GM23338 (cell line): ENCODE measurements around the gene SLCO4A1. TPM values are rescaled to one million over a fixed set of nuclear protein-coding genes. Genes with fewer than 3 reads are reported as not detected.

Experiments used
- ATAC-seq: fragments of 200-7000 bp; cut with Tn5 transposase; 3 replicates; pipeline ENCODE4 v1.9.1; 2020
- DNase-seq: peaks from one replicate; pipeline ENCODE4 v3.0.0-alpha.2; 2015; ENCODE audit warnings: low spot score
- H2AFZ ChIP-seq: fragments of 200-600 bp; sonication (generic); 2 replicates; pipeline ENCODE4 v1.8.0; 2016; ENCODE audit warnings: antibody characterized with exemption, mild to moderate bottlenecking, moderate library complexity
- H3F3A ChIP-seq: fragments of 200-600 bp; sonication (generic); replicated peaks from 2 replicates; pipeline ENCODE4 v1.8.0; 2017; ENCODE audit warnings: antibody characterized with exemption, mixed run types, low read depth
- H3K27ac ChIP-seq: fragments of 200-600 bp; sonication (generic); 2 replicates; pipeline ENCODE4 v1.6.1; 2016; ENCODE audit warnings: low read depth
- H3K27me3 ChIP-seq: fragments of 200-600 bp; sonication (generic); 2 replicates; pipeline ENCODE4 v1.8.0; 2016; ENCODE audit warnings: mild to moderate bottlenecking, mixed run types, moderate library complexity; ENCODE audit not compliant: insufficient read depth
- H3K36me3 ChIP-seq: fragments of 200-600 bp; sonication (generic); 2 replicates; pipeline ENCODE4 v1.8.0; 2016; ENCODE audit warnings: mild to moderate bottlenecking; ENCODE audit not compliant: insufficient read depth
- H3K4me1 ChIP-seq: fragments of 200-600 bp; sonication (generic); 2 replicates; pipeline ENCODE4 v1.8.0; 2016; ENCODE audit warnings: mild to moderate bottlenecking, moderate library complexity; ENCODE audit not compliant: insufficient read depth
- H3K4me2 ChIP-seq: fragments of 200-600 bp; sonication (generic); 2 replicates; pipeline ENCODE4 v1.7.1; 2017; ENCODE audit warnings: mixed run types
- H3K4me3 ChIP-seq: fragments of 200-600 bp; sonication (generic); 2 replicates; pipeline ENCODE4 v1.6.1; 2016; ENCODE audit warnings: mixed run types
- H3K79me2 ChIP-seq: fragments of 200-600 bp; sonication (generic); replicated peaks from 2 replicates; pipeline ENCODE4 v1.8.0; 2017; ENCODE audit warnings: mild to moderate bottlenecking; ENCODE audit not compliant: insufficient read depth
- H3K9me2 ChIP-seq: fragments of 200-600 bp; sonication (generic); 2 replicates; pipeline ENCODE4 v1.8.0; 2017; ENCODE audit not compliant: insufficient read depth
- H4K20me1 ChIP-seq: fragments of 200-600 bp; sonication (generic); replicated peaks from 2 replicates; pipeline ENCODE4 v1.8.0; 2017; ENCODE audit warnings: mild to moderate bottlenecking; ENCODE audit not compliant: insufficient read depth
- H3K27ac Mint-ChIP-seq: 2 replicates; pipeline ENCODE4 v1.8.0; 2020; ENCODE audit warnings: inconsistent platforms, mild to moderate bottlenecking, moderate library complexity, mixed read lengths
- H3K27me3 Mint-ChIP-seq: 3 replicates; pipeline ENCODE4 v1.8.0; 2022; ENCODE audit warnings: low read depth, mild to moderate bottlenecking, moderate library complexity, mixed read lengths, inconsistent platforms; ENCODE audit not compliant: insufficient read depth, poor library complexity
- H3K36me3 Mint-ChIP-seq: 3 replicates; pipeline ENCODE4 v1.8.0; 2021; ENCODE audit warnings: low read depth, mild to moderate bottlenecking, inconsistent platforms, moderate library complexity, mixed read lengths
- H3K4me1 Mint-ChIP-seq: 3 replicates; pipeline ENCODE4 v1.8.0; 2020; ENCODE audit warnings: mild to moderate bottlenecking, inconsistent platforms, mixed read lengths
- H3K4me3 Mint-ChIP-seq: 3 replicates; pipeline ENCODE4 v1.8.0; 2021; ENCODE audit warnings: moderate library complexity, mild to moderate bottlenecking, inconsistent platforms, mixed read lengths
- H3K9me3 Mint-ChIP-seq: 3 replicates; pipeline ENCODE4 v1.8.0; 2020; ENCODE audit warnings: moderate library complexity, mild to moderate bottlenecking, inconsistent platforms, mixed read lengths
- CREB1 ChIP-seq: fragments of 250-450 bp; sonication (Bioruptor Pico); IDR thresholded peaks from 2 replicates; pipeline ENCODE4 v1.5.0; 2020; ENCODE audit warnings: low read depth, mild to moderate bottlenecking, moderate library complexity
- EZH2 ChIP-seq: fragments of 200-600 bp; sonication (generic); IDR thresholded peaks from one replicate; pipeline ENCODE4 v1.8.0; 2017; ENCODE audit warnings: antibody characterized with exemption, mild to moderate bottlenecking, low read depth; ENCODE audit not compliant: unreplicated experiment
- EZH2phosphoT487 ChIP-seq: fragments of 200-600 bp; sonication (generic); IDR thresholded peaks from one replicate; pipeline ENCODE4 v1.8.1; 2018; ENCODE audit warnings: antibody characterized with exemption; ENCODE audit not compliant: unreplicated experiment
- JUNB ChIP-seq: IDR thresholded peaks from one replicate; pipeline ENCODE4 v1.6.1; 2016; ENCODE audit warnings: antibody characterized with exemption; ENCODE audit not compliant: unreplicated experiment
- NANOG ChIP-seq: IDR thresholded peaks from 2 replicates; pipeline ENCODE4 v1.6.1; 2016; ENCODE audit warnings: antibody characterized with exemption, borderline replicate concordance
- POLR2AphosphoS5 ChIP-seq: IDR thresholded peaks from 2 replicates; pipeline ENCODE4 v1.6.1; 2016; ENCODE audit warnings: antibody characterized with exemption, low read depth
- STAT1 ChIP-seq: IDR thresholded peaks from one replicate; pipeline ENCODE4 v1.6.1; 2016; ENCODE audit warnings: antibody characterized with exemption; ENCODE audit not compliant: unreplicated experiment
- ZNF114 ChIP-seq: fragments of 250-450 bp; sonication (Bioruptor Pico); IDR thresholded peaks from 2 replicates; pipeline ENCODE4 v1.5.0; 2020; ENCODE audit warnings: mild to moderate bottlenecking, moderate library complexity
- ZNF331 ChIP-seq: fragments of 250-450 bp; sonication (Bioruptor Pico); IDR thresholded peaks from 2 replicates; pipeline ENCODE4 v1.5.0; 2020; ENCODE audit warnings: low read depth, mild to moderate bottlenecking, moderate library complexity
- polyA plus RNA-seq: library from polyadenylated mRNA; unstranded; fragments of >200 nt; fragmentation: Nextera tagmentation; extraction: Ambion mirVana; gene quantifications from 2 replicates; pipeline ENCODE4 v1.2.1, GENCODE V29; 2016
- total RNA-seq: library from RNA; depleted of rRNA; stranded (reverse); fragments of >200 nt; shearing (Covaris generic); gene quantifications from 2 replicates; pipeline ENCODE4 v1.2.3, GENCODE V29; 2014
- TF ChIP-seq, protein P1 (sequence below): IDR thresholded peaks from 2 replicates; pipeline ENCODE4 v1.6.1; 2016; ENCODE audit warnings: antibody characterized with exemption
- TF ChIP-seq, protein P2 (sequence below): IDR thresholded peaks from one replicate; pipeline ENCODE4 v1.6.1; 2018; ENCODE audit warnings: antibody characterized with exemption; ENCODE audit not compliant: unreplicated experiment
- TF ChIP-seq, protein P3 (sequence below), 2 experiments: fragments of 200-600 bp in 1 of 2; sonication (generic) in 1 of 2; conservative IDR thresholded peaks; 2 replicates each; pipeline versions ENCODE4 v1.5.1 to v1.6.1; 2016 to 2017; ENCODE audit warnings: antibody characterized with exemption in 2 of 2, low read depth in 2 of 2, mild to moderate bottlenecking in 2 of 2, moderate library complexity in 1 of 2
- TF ChIP-seq, protein P4 (sequence below): fragments of 250-450 bp; sonication (Bioruptor Pico); IDR thresholded peaks from 2 replicates; pipeline ENCODE4 v1.5.0; 2020; ENCODE audit warnings: mild to moderate bottlenecking, moderate library complexity

SLCO4A1 gene
- total and polyA plus RNA-seq, 2 experiments from 2014 or later, result 28.5 to 41.6 TPM

DNA sequence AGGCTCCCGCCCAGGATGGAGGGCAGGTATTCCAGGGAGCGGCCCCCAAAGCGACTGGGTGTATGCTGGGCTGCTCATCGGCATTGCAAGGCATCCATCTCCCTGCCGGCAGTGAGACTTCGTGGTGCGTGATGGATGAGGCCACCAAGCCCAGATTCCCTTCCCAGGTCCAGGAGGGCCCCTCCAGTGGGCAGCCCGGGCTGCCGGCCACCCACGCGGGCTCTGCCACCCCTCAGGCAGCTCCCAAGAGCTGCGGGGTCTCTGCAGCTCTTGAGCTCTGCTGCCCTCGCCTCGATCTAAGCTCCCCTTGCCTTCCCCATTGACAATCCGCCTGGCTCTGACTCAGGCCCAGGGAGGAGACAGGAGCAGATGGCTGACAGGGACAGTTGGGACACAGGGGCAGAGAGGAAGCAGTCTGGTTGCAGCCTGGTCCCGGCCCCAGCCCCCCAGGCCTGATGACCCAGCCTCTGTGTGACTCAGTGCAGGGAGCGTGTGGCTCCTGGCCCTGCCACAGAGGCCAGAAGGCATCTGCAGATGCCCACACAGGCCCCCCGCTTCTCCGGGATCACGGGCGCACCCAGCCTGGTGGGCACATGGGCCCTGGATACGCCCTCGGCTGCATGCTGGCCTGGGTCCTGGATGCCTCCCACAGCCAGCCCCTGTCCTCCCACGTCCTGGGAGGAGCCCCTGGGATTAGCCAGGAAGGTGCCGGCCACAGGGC, 33.0 kb downstream of the SLCO4A1 start:
- Histone ChIP-seq H3K27me3 (no peaks in the 10 kb centered on the region), H3K4me2 (no peak overlapping the region), H4K20me1 (no peaks in the 10 kb centered on the region), H3K79me2 (no peaks in the 10 kb centered on the region), H3F3A (no peaks in the 10 kb centered on the region), H3K36me3 (no peaks in the 10 kb centered on the region), H3K4me1 (no peaks in the 10 kb centered on the region), H3K4me3 (no peak overlapping the region), H3K27ac (no peak overlapping the region), H2AFZ (no peak overlapping the region), H3K9me2 (no peaks in the 10 kb centered on the region)
- Mint-ChIP-seq H3K27ac (0 out of 2 replicates have a peak overlapping the region, but pooled peaks have one; percentile 60), H3K36me3 (peaks cover 2% of the 10 kb centered on the region; the same call in 1 of the 3 replicates), H3K4me1 (peaks cover 5% of the 10 kb centered on the region; the same call in 1 of the 3 replicates), H3K27me3 (peaks cover 5% of the 10 kb centered on the region), H3K4me3 (no peak overlapping the region), H3K9me3 (peaks cover 9% of the 10 kb centered on the region; the same call in 2 of the 3 replicates)
- TF ChIP-seq, protein P1, sequence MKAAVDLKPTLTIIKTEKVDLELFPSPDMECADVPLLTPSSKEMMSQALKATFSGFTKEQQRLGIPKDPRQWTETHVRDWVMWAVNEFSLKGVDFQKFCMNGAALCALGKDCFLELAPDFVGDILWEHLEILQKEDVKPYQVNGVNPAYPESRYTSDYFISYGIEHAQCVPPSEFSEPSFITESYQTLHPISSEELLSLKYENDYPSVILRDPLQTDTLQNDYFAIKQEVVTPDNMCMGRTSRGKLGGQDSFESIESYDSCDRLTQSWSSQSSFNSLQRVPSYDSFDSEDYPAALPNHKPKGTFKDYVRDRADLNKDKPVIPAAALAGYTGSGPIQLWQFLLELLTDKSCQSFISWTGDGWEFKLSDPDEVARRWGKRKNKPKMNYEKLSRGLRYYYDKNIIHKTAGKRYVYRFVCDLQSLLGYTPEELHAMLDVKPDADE, result no peak
- TF ChIP-seq NANOG, result no peak
- TF ChIP-seq, protein P2, sequence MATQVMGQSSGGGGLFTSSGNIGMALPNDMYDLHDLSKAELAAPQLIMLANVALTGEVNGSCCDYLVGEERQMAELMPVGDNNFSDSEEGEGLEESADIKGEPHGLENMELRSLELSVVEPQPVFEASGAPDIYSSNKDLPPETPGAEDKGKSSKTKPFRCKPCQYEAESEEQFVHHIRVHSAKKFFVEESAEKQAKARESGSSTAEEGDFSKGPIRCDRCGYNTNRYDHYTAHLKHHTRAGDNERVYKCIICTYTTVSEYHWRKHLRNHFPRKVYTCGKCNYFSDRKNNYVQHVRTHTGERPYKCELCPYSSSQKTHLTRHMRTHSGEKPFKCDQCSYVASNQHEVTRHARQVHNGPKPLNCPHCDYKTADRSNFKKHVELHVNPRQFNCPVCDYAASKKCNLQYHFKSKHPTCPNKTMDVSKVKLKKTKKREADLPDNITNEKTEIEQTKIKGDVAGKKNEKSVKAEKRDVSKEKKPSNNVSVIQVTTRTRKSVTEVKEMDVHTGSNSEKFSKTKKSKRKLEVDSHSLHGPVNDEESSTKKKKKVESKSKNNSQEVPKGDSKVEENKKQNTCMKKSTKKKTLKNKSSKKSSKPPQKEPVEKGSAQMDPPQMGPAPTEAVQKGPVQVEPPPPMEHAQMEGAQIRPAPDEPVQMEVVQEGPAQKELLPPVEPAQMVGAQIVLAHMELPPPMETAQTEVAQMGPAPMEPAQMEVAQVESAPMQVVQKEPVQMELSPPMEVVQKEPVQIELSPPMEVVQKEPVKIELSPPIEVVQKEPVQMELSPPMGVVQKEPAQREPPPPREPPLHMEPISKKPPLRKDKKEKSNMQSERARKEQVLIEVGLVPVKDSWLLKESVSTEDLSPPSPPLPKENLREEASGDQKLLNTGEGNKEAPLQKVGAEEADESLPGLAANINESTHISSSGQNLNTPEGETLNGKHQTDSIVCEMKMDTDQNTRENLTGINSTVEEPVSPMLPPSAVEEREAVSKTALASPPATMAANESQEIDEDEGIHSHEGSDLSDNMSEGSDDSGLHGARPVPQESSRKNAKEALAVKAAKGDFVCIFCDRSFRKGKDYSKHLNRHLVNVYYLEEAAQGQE, result no peak
- TF ChIP-seq JUNB, result no peak
- no peak for TF ChIP-seq ZNF114 (CRISPR knock-in tag)
- no peak for TF ChIP-seq ZNF331 (CRISPR knock-in tag)
- TF ChIP-seq, protein P3, sequence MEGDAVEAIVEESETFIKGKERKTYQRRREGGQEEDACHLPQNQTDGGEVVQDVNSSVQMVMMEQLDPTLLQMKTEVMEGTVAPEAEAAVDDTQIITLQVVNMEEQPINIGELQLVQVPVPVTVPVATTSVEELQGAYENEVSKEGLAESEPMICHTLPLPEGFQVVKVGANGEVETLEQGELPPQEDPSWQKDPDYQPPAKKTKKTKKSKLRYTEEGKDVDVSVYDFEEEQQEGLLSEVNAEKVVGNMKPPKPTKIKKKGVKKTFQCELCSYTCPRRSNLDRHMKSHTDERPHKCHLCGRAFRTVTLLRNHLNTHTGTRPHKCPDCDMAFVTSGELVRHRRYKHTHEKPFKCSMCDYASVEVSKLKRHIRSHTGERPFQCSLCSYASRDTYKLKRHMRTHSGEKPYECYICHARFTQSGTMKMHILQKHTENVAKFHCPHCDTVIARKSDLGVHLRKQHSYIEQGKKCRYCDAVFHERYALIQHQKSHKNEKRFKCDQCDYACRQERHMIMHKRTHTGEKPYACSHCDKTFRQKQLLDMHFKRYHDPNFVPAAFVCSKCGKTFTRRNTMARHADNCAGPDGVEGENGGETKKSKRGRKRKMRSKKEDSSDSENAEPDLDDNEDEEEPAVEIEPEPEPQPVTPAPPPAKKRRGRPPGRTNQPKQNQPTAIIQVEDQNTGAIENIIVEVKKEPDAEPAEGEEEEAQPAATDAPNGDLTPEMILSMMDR (conservative IDR thresholded peaks at IDR 0.05; ENCODE audit: low read depth in 2 of 2), result no peak
- TF ChIP-seq EZH2phosphoT487, result no peak
- no peak for TF ChIP-seq CREB1 (CRISPR knock-in tag)
- TF ChIP-seq, protein P4, sequence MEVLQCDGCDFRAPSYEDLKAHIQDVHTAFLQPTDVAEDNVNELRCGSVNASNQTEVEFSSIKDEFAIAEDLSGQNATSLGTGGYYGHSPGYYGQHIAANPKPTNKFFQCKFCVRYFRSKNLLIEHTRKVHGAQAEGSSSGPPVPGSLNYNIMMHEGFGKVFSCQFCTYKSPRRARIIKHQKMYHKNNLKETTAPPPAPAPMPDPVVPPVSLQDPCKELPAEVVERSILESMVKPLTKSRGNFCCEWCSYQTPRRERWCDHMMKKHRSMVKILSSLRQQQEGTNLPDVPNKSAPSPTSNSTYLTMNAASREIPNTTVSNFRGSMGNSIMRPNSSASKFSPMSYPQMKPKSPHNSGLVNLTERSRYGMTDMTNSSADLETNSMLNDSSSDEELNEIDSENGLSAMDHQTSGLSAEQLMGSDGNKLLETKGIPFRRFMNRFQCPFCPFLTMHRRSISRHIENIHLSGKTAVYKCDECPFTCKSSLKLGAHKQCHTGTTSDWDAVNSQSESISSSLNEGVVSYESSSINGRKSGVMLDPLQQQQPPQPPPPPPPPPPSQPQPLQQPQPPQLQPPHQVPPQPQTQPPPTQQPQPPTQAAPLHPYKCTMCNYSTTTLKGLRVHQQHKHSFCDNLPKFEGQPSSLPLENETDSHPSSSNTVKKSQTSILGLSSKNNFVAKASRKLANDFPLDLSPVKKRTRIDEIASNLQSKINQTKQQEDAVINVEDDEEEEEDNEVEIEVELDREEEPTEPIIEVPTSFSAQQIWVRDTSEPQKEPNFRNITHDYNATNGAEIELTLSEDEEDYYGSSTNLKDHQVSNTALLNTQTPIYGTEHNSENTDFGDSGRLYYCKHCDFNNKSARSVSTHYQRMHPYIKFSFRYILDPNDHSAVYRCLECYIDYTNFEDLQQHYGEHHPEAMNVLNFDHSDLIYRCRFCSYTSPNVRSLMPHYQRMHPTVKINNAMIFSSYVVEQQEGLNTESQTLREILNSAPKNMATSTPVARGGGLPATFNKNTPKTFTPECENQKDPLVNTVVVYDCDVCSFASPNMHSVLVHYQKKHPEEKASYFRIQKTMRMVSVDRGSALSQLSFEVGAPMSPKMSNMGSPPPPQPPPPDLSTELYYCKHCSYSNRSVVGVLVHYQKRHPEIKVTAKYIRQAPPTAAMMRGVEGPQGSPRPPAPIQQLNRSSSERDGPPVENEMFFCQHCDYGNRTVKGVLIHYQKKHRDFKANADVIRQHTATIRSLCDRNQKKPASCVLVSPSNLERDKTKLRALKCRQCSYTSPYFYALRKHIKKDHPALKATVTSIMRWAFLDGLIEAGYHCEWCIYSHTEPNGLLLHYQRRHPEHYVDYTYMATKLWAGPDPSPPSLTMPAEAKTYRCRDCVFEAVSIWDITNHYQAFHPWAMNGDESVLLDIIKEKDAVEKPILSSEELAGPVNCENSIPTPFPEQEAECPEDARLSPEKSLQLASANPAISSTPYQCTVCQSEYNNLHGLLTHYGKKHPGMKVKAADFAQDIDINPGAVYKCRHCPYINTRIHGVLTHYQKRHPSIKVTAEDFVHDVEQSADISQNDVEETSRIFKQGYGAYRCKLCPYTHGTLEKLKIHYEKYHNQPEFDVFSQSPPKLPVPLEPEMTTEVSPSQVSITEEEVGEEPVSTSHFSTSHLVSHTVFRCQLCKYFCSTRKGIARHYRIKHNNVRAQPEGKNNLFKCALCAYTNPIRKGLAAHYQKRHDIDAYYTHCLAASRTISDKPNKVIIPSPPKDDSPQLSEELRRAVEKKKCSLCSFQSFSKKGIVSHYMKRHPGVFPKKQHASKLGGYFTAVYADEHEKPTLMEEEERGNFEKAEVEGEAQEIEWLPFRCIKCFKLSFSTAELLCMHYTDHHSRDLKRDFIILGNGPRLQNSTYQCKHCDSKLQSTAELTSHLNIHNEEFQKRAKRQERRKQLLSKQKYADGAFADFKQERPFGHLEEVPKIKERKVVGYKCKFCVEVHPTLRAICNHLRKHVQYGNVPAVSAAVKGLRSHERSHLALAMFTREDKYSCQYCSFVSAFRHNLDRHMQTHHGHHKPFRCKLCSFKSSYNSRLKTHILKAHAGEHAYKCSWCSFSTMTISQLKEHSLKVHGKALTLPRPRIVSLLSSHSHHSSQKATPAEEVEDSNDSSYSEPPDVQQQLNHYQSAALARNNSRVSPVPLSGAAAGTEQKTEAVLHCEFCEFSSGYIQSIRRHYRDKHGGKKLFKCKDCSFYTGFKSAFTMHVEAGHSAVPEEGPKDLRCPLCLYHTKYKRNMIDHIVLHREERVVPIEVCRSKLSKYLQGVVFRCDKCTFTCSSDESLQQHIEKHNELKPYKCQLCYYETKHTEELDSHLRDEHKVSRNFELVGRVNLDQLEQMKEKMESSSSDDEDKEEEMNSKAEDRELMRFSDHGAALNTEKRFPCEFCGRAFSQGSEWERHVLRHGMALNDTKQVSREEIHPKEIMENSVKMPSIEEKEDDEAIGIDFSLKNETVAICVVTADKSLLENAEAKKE, result no peak
- TF ChIP-seq POLR2AphosphoS5, result no peak
- TF ChIP-seq STAT1, result no peak
- no peak for TF ChIP-seq EZH2
- ATAC-seq, result no peak; the same call in 2 of the 3 replicates
- DNase-seq, result no peak
